Bronchial epithelial cell (primary cell): ENCODE measurements around the gene OR2D2. TPM values are rescaled to one million over a fixed set of nuclear protein-coding genes. Genes with fewer than 3 reads are reported as not detected.
A peak's percentile ranks its signal among the peaks of the same experiment; 100 is the strongest.
"Not testable (repeated sequence)": the region's sequence is repeated elsewhere in the genome, so short reads cannot be mapped to it uniquely, and the experiment has no call there.

ENCODE experiments used
- DNase-seq: peaks from one replicate; pipeline ENCODE4 v3.0.0-alpha.2; 2010; ENCODE audit warnings: low read depth
- FAIRE-seq: peaks from 2 replicates; lab custom pipeline; 2011; peaks lifted over from hg19 to GRCh38; lab: Jason Lieb, UNC
- H3K27me3 ChIP-seq: 2 replicates; pipeline ENCODE4 v1.5.1; 2011; ENCODE audit warnings: low read length; ENCODE audit not compliant: control insufficient read depth, insufficient read depth
- H3K36me3 ChIP-seq: 2 replicates; pipeline ENCODE4 v1.5.1; 2011; ENCODE audit warnings: low read length; ENCODE audit not compliant: control insufficient read depth, insufficient read depth
- H3K4me3 ChIP-seq: 2 replicates; pipeline ENCODE4 v1.5.1; 2011; ENCODE audit warnings: mild to moderate bottlenecking, low read depth, low read length, control low read depth
- CTCF ChIP-seq: IDR thresholded peaks from 2 replicates; pipeline ENCODE4 v1.5.1; 2011; ENCODE audit warnings: mild to moderate bottlenecking, moderate library complexity, low read length, control low read depth, inconsistent platforms; ENCODE audit not compliant: insufficient read depth, severe bottlenecking
- total RNA-seq: library from RNA; depleted of rRNA; stranded (reverse); fragments of >200 nt; gene quantifications from 2 replicates; pipeline ENCODE4 v1.2.1, GENCODE V29; 2014

Gene OR2D2
- total RNA-seq, 1 donor from 2014 or later, result not detected

- no peak overlapping the region for H3K4me3 ChIP-seq
- FAIRE-seq (no peak), DNase-seq (peak; percentile 59)
- no peaks in the 10 kb centered on the region for H3K36me3 ChIP-seq
- no peaks in the 10 kb centered on the region for H3K27me3 ChIP-seq
- TF ChIP-seq CTCF, result no peak
These were observed 19.6 kb upstream of the OR2D2 start for GRCh38 chr11:6911948-6912347.

- no peak overlapping the region for H3K4me3 ChIP-seq
- no peak for TF ChIP-seq CTCF
- DNase-seq (no peak), FAIRE-seq (peak; percentile 7)
- H3K36me3 ChIP-seq, result no peaks in the 10 kb centered on the region
- no peaks in the 10 kb centered on the region for H3K27me3 ChIP-seq
These were observed 19.1 kb upstream of the OR2D2 start for GRCh38 chr11:6911378-6911777.

DNA sequence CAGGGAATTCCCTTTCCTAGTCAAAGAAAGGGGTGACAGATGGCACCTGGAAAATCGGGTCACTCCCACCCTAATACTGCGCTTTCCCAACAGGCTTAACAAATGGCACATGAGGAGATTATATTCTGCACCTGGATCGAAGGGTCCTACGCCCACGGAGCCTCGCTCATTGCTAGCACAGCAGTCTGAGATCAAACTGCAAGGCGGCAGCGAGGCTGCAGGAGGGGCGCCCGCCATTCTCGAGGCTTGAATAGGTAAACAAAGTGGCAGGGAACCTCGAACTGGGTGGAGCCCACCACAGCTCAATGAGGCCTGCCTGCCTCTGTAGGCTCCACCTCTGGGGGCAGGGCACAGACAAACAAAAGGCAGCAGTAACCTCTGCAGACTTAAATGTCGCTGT, 12.5 kb upstream of the OR2D2 start:
- not testable (repeated sequence) for H3K27me3 ChIP-seq, FAIRE-seq, DNase-seq, H3K36me3 ChIP-seq, H3K4me3 ChIP-seq

- DNase-seq (peak; percentile 40), FAIRE-seq (no peak)
- no peak for TF ChIP-seq CTCF
- Histone ChIP-seq H3K4me3 (no peak overlapping the region), H3K36me3 (no peaks in the 10 kb centered on the region), H3K27me3 (no peaks in the 10 kb centered on the region)
These were observed 8.2 kb upstream of the OR2D2 start for GRCh38 chr11:6900327-6900999.

DNA sequence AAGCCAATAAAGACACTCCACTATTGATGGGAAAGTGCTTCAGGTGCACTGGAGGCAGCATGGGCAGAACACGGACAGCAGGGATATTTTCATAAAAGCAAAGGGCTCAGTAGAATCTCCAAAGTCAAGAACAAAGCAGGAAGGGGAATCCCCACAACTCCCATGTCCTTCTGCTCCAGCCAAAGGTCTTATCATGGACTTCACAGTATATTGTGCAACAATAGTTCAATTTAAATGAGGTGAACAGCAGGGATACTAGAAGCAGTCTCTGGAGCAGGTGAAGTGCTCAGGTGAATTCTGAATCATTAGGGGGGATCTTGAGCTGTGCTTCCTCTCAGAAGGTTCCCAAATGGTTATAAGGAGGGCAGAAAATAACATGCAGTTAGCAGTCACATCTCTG, 6.6 kb upstream of the OR2D2 start:
- TF ChIP-seq CTCF, result no peak
- FAIRE-seq, result no peak
- Histone ChIP-seq H3K36me3 (no peaks in the 10 kb centered on the region), H3K4me3 (no peak overlapping the region), H3K27me3 (no peaks in the 10 kb centered on the region)
- DNase-seq, result no peak

GRCh38 chr11:6895010-6895409, 2.7 kb upstream of the OR2D2 start:
- no peaks in the 10 kb centered on the region for H3K27me3 ChIP-seq
- DNase-seq (no peak), FAIRE-seq (no peak)
- H3K4me3 ChIP-seq, result no peak overlapping the region
- H3K36me3 ChIP-seq, result no peaks in the 10 kb centered on the region
- TF ChIP-seq CTCF, result no peak
